Superior temporal gyrus (tissue), 1 donor: ENCODE data around the gene PHC2.

Experiments
- DNase-seq: peaks from one replicate; pipeline ENCODE4 v3.0.0-alpha.2; 2016; ENCODE audit errors: extremely low spot score

Gene PHC2

GRCh38 chr1:33331444-33332356 lies 99.2 kb downstream of the PHC2 start:
- no peak for DNase-seq

DNA sequence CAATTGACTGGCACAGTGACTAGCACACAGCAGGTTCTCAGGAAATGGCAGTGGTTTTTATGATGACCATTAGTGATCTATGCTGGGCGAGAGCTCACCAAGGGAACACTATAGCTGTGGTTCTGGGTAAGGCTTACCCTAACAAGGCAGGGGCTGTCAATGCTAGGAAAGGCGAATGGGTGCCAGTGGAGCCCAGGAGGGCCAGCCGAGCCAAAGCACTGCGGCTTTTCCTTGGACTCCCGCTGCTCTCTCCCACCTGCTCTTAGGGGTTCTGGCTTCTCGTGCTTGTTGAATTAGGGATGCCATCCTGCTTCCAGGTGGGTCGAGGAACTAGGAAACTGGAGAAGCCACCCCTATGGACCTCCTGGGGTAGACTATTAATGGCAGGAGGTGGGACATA lies 100.0 kb downstream of the PHC2 start:
- no peak for DNase-seq

DNA sequence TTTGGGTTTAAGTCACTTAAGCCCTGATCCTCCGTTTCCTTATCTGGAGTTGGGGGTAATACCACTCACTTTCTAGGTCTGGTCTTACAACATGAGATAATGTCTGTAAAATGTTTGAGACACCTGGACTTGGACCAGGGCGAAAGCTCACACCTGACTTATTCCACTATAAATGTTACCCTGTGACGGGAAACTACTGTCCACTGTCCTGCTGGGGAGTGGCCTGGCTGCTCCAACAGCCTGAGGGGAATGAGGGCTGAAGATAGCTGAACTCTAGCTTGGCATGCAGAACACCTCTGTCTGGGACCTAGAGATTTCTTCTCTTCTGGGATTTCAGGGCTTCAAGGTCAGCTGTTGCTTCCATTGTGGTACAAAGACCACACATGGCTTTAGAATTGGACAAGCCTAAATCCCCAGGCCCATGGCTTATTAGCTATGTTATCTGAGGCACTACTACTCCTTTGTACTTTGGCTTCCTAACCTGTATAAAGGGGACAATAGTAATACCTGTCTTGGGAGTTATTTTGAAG lies 100.5 kb downstream of the PHC2 start:
- no peak for DNase-seq

- DNase-seq, result no peak
Observed at GRCh38 chr1:33329600-33330305, 101.1 kb downstream of the PHC2 start.

GRCh38 chr1:33328817-33329216 lies 102.1 kb downstream of the PHC2 start:
- DNase-seq, result no peak

GRCh38 chr1:33327587-33328325 lies 103.1 kb downstream of the PHC2 start:
- peak; percentile 37 for DNase-seq

DNA sequence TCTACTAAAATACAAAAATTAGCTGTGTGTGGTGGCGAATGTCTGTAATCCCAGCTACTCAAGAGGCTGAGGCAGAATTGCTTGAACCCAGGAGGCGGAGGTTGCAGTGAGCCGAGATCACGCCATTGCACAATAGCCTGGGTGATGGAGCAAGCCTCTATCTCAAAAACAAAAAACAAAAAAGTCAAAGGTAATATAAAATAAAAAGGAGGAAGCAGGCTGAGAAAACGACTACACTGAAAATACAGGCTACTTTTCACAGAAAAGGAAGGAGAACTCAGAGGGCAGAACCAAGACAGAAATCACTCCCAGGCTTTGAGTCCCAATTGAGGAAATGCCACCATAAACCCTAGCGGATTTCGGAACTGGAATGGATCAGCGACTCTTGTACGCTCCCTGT lies 104.1 kb downstream of the PHC2 start:
- DNase-seq, result no peak

DNA sequence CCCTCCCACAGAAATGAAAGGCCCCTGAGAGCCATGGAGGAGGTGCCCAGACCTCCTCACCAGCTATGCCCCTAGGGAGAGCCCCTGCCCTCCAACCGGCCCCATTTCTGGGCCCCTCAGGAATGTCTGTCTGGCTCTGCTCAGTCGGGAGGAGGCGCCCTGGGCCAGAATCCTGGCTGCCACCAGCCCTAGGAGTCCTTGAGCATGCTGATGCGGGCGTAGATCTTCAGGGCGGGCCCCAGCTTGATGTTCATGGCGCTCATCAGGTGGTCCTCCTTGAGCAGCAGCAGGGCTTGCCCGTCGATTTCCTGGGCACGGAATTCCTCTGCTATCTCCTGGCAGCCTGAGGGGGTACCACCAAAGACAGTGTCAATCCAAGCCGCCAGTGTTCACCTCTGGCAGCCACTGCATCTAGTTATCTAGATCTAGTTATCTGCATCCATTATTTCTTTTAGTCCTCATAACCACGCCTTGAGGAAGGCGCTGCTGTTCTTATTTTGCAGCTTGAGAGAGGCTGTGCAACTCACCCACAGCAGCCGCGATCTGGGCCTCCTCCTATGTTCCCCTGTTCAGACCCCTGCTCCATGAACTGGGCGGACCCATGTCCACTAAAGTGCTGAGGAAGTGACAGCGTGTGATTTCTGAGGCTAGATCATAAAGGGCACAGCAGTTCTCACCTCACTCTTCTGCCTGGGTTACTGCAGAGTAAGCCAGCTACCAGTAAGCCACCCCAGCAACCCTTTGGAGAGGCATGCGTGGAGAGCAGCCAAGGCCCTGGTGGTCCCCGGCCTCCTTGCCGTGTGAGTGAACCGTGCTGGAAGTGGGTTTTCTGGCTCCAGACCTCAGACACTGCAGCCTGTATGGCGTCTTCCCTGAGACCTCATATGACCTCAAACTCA lies 106.0 kb downstream of the PHC2 start:
- no peak for DNase-seq

DNA sequence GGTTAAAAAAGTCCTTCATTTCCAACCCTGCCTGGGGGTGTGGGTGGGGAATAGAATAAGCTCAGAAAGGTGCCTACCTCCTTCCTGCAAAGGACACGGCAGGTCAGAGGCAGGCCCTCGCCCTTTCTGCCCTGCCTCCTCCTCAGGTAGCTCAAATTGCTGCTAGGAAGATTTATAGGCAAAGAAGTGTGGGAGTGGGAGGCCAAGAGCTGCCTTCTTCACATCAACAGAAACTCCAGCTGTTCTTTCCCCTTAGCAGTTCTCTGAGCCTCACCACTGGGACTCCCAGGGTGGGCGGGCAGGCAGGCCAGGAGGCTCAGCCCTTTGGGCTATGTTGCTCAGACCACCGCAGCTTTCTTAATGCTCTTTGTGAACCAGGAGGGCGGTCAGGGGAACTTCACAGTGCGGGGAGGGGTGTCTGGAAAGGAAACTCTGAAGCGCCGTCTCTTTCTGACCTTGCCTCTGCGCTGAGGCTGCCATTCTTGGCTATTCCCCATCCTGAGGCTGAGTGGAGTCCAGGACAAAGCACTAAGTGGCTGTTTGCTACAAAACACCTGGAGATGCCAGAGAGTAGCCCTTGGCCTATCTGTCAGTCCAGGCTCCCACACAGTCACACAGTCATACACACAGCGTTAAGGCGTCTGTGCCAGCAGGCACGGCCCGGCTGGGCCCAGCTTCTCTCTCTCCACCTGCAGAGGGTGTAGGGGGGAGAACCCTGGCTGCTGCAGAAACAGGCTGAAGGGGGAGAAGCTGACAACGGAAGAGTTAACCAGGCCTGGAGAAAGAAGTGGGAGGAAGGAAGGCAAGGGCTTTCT lies 107.0 kb downstream of the PHC2 start:
- no peak for DNase-seq

GRCh38 chr1:33322870-33323585 lies 107.9 kb downstream of the PHC2 start:
- no peak for DNase-seq

DNA sequence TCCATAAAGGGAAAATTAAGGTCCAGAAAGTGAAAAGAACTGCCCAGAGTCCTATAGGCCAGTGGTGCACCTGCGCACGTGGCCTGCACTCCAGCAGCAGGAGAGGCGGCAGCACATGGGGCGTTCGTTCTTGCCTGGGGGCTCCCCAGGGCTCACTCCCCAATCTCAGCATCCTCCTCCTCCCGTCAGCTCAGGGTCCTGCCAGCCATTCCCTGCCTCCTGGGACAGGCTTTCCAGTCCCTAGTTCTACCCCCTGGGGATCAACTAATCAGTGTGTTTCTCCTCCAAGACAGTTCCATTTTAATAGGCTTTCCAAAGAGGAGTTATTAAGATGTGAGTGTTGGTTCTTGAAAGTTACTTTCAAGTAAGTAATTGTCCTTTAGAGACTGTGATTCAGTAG lies 108.8 kb downstream of the PHC2 start:
- DNase-seq, result no peak

GRCh38 chr1:33321178-33321577 lies 109.7 kb downstream of the PHC2 start:
- DNase-seq, result no peak

DNA sequence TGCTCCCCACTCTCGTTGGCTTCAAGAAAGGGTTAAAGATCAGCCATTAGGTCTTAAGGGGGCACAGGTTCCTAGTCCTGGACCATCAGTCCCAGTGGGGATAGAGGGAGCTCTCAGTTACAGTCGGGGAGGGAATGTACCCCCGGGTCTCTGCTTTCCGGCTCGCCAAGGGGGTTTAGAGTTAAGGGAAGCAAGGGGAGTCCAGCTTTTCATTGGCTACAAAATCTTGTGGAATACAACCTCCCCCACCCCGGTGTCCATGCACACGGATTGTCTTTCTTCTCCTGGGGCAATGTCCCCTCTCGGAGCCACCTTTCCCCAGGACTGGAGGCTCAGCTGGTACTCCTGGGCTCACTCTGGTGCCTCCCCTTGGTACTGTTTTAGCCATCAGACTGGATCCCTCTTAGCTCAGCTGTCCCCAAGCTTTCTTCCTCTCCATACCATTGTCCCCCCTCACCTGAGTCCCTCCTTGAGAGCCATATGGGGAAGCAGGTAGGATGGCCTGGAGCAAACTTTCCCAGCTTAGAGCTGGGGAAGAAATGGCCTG lies 110.2 kb downstream of the PHC2 start, which contains the start of gene A3GALT2:
TSS of gene A3GALT2 (minus strand) at position 480 of the 547 bp plus-strand sequence. CDS start at position 480, 0 bp downstream.
- DNase-seq, result no peak

DNA sequence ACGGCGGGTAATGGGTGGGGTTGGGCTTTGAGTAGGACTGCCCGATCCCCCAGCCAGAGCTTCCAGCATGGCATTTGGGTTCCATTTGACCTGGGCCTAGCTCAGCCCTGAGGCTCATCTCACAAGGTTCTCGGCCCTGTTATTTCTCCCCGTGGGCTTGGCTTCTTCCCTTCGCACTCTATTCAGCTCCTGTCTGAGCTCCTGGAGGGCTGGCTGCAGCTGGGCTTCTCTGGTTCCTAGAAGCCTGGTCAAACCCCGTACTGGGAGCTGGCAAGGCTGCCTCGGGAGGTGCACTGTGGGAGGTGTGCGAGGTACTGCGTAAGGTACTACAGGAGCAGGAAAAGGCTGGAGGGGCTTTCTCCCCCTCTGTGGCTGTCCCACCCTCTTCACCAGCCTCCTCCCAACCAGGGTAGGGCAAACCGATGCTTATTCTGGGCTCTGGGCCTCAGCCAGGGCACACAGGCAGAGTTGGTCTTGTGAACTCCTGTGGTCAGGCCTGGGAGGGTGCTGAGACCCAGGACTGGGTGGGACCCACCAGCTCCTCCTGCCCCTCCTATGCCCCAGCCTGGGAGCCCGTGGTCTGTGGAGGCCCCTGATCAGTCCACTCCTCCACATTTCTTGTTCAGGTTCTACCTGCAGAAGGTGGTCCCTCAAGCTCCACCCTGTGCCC lies 110.8 kb downstream of the PHC2 start:
- no peak for DNase-seq

- no peak for DNase-seq
Observed at GRCh38 chr1:33319186-33319948, 111.5 kb downstream of the PHC2 start.

DNA sequence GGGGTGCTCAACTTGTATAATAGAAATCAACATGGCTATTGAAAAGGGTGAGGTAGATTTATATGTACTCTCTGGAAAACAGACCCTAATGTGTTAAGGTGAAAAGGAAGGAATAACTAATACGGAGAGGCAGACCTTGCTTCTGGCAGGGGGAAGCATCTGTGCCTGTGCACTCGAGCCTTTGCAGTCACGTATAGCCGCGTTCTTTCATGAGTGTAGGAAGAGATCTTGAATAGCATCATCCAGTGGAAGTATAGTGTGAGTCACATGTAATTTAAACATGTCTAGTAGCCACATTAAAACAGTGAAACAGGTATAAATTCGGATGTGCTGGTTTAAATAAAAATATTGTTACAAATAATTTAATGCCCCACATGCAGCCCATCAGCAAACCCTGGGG lies 112.9 kb downstream of the PHC2 start:
- no peak for DNase-seq

- no peak for DNase-seq
Observed at GRCh38 chr1:33317354-33317753, 113.5 kb downstream of the PHC2 start.

- no peak for DNase-seq
Observed at GRCh38 chr1:33316601-33317000, 114.3 kb downstream of the PHC2 start.
